Ovary (tissue), 9 donors: ENCODE results near the gene STIL. TPM values are rescaled to one million over a fixed set of nuclear protein-coding genes. Genes with fewer than 3 reads are reported as not detected.
"Not testable (repeated sequence)": the region's sequence is repeated elsewhere in the genome, so short reads cannot be mapped to it uniquely, and the experiment has no call there.

Experiments used
- DNase-seq, 5 donors: peaks; one replicate each; pipeline ENCODE4 v3.0.0-alpha.2; 2019 to 2020
- H3K27ac ChIP-seq, 2 donors: fragments of 200-600 bp; one replicate each; pipeline versions ENCODE4 v1.5.1 to v1.8.0; 2019 to 2022
- H3K27me3 ChIP-seq: fragments of 200-600 bp; one replicate; pipeline ENCODE4 v1.8.0; 2022
- H3K36me3 ChIP-seq: fragments of 200-600 bp; sonication (generic); one replicate; pipeline ENCODE4 v1.5.1; 2019
- H3K4me1 ChIP-seq: one replicate; pipeline ENCODE4 v1.8.1; 2013; ENCODE audit warnings: mild to moderate bottlenecking, moderate library complexity; ENCODE audit not compliant: insufficient read depth
- H3K4me3 ChIP-seq: fragments of 200-600 bp; sonication (generic); one replicate; pipeline ENCODE4 v1.5.1; 2017
- H3K9me3 ChIP-seq, 2 donors: fragments of 200-600 bp in 1 of 2; sonication (generic) in 1 of 2; one replicate each; pipeline versions ENCODE4 v1.5.1 to v1.8.1; 2013 to 2019; ENCODE audit warnings: mild to moderate bottlenecking in 1 of 2, moderate library complexity in 1 of 2
- EP300 ChIP-seq: sonication (generic); formaldehyde crosslinking; IDR thresholded peaks from one replicate; pipeline ENCODE4 v1.6.1; 2017; ENCODE audit warnings: antibody characterized with exemption
- POLR2A ChIP-seq: fragments of 450-650 bp; IDR thresholded peaks from one replicate; pipeline ENCODE4 v1.6.1; 2017; ENCODE audit warnings: antibody characterized with exemption, mild to moderate bottlenecking, moderate library complexity
- WGBS, 3 donors: extraction: QIAGEN DNeasy Blood & Tissue Kit in 1 of 3; methylation state at CpG; one replicate each; pipeline versions ENCODE4 v1.1.5 to v1.1.7; 2013 to 2017; 5-methylcytosine and 5-hydroxymethylcytosine counted together
- intact Hi-C, 4 donors: fragments of 100-400 bp; cut with DNase I; formaldehyde crosslinking; loops; one replicate each; pipeline versions ENCODE4 v1.11.0 to v1.15.1; 2022 to 2023
- polyA plus RNA-seq, 2 donors: library from polyadenylated mRNA; stranded (reverse); fragments of 200-250 nt in 1 of 2; fragments of 350-450 nt in 1 of 2; fragmentation: Illumina TruSeq in 1 of 2; extraction: RNeasy Lipid Tissue Mini Kit (QIAGEN cat#74804) in 1 of 2; gene quantifications; one replicate each; pipeline ENCODE4 v1.2.3, GENCODE V29; 2013 to 2014
- total RNA-seq, 7 donors: library from RNA; depleted of rRNA in 2 of 7; stranded (reverse); fragments of >200 nt in 2 of 7; fragmentation: NEBNext Ultra II Directional in 3 of 7; extraction: Animal tissue kit (Norgen Biotek cat#: 25700) in 3 of 7; gene quantifications; one replicate each; pipeline versions ENCODE4 v1.1.0 to v1.2.4, GENCODE V29; 2016 to 2023
- TF ChIP-seq, protein P1 (sequence below), 3 donors: fragments of 450-650 bp in 2 of 3; fragments of 200-600 bp in 1 of 3; IDR thresholded peaks; one replicate each; pipeline versions ENCODE4 v1.5.1 to v1.8.0; 2016 to 2022; ENCODE audit warnings: antibody characterized with exemption in 3 of 3, mild to moderate bottlenecking in 1 of 3
- donor health status: DM: no; HTN: no; CAD: no; lungs with moderate emphysema.
- donor health status: DM: no; HTN: no; CAD: no.
- donor health status: Bipolar disorder and iron deficiency.
- donor health status: DM: yes; HTN: yes; CAD: no.
- donor health status: DM: no; HTN: no; CAD: no.
- donor health status: DM: yes; HTN: yes; CAD: no.

Gene STIL
- total and polyA plus RNA-seq, 9 donors = 0.60 to 2.3 (median 1.0) TPM

GRCh38 chr1:47209091-47209490 is 104.9 kb downstream of the STIL start:
- Histone ChIP-seq H3K36me3 (no peaks in the 10 kb centered on the region), H3K27me3 (no peaks in the 10 kb centered on the region), H3K27ac (no peak overlapping the region), H3K9me3 (no peaks in the 10 kb centered on the region), H3K4me1 (no peaks in the 10 kb centered on the region), H3K4me3 (no peak overlapping the region)
- TF ChIP-seq, protein P1, sequence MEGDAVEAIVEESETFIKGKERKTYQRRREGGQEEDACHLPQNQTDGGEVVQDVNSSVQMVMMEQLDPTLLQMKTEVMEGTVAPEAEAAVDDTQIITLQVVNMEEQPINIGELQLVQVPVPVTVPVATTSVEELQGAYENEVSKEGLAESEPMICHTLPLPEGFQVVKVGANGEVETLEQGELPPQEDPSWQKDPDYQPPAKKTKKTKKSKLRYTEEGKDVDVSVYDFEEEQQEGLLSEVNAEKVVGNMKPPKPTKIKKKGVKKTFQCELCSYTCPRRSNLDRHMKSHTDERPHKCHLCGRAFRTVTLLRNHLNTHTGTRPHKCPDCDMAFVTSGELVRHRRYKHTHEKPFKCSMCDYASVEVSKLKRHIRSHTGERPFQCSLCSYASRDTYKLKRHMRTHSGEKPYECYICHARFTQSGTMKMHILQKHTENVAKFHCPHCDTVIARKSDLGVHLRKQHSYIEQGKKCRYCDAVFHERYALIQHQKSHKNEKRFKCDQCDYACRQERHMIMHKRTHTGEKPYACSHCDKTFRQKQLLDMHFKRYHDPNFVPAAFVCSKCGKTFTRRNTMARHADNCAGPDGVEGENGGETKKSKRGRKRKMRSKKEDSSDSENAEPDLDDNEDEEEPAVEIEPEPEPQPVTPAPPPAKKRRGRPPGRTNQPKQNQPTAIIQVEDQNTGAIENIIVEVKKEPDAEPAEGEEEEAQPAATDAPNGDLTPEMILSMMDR (IDR thresholded peaks at IDR 0.05) = no peak
- TF ChIP-seq POLR2A (no peak), EP300 (no peak)
- 48 to 60% (median 53%) methylated on average over 8 of the region's 8 CpGs for WGBS, 3 donors
- no peak for DNase-seq
- intact Hi-C loops = no loop called here

DNA sequence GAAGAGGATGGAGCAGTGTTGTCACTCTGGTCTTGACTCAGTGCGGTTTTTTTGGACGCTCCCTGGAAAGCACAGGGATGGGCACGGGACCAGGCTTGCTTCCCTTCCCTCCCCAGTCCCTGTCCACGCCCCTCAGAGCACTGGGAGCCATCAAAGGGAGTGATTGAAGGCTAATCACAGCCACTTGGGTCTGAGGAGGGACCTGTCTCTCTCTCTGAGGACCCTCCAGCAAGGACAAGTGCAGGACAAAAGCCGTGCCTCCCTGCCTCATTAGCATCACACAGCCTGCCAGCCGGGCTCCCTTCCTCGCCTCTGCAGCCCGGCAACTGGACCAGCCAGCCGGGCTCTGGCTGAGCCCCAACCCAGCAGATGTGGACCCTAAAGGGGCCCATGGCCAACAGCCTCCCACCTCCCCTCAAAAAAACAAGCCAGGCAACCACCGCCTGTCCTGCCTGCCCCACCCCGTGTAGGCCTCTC is 105.5 kb downstream of the STIL start:
- H3K36me3 ChIP-seq = no peaks in the 10 kb centered on the region
- no peaks in the 10 kb centered on the region for H3K9me3 ChIP-seq
- WGBS, 3 donors = 24 to 45% (median 31%) methylated on average over 10 to 11 of the region's 11 CpGs
- H3K27ac ChIP-seq = no peak overlapping the region
- TF ChIP-seq, protein P1 (IDR thresholded peaks at IDR 0.05) = no peak
- no peak for TF ChIP-seq POLR2A
- no peak for TF ChIP-seq EP300
- H3K4me3 ChIP-seq = no peak overlapping the region
- no peaks in the 10 kb centered on the region for H3K4me1 ChIP-seq
- H3K27me3 ChIP-seq = no peaks in the 10 kb centered on the region
- intact Hi-C loops = no loop called here
- no peak for DNase-seq

- Histone ChIP-seq H3K9me3 (no peaks in the 10 kb centered on the region), H3K27me3 (no peaks in the 10 kb centered on the region), H3K4me3 (no peak overlapping the region), H3K27ac (no peak overlapping the region), H3K36me3 (no peaks in the 10 kb centered on the region), H3K4me1 (no peaks in the 10 kb centered on the region)
- 50 to 55% (median 52%) methylated on average over 8 of the region's 8 CpGs for WGBS, 3 donors
- DNase-seq = no peak
- TF ChIP-seq POLR2A = no peak
- TF ChIP-seq, protein P1 (IDR thresholded peaks at IDR 0.05) = no peak
- no peak for TF ChIP-seq EP300
- intact Hi-C loops = no loop called here
These were observed 106.1 kb downstream of the STIL start for GRCh38 chr1:47207803-47208373.

DNA sequence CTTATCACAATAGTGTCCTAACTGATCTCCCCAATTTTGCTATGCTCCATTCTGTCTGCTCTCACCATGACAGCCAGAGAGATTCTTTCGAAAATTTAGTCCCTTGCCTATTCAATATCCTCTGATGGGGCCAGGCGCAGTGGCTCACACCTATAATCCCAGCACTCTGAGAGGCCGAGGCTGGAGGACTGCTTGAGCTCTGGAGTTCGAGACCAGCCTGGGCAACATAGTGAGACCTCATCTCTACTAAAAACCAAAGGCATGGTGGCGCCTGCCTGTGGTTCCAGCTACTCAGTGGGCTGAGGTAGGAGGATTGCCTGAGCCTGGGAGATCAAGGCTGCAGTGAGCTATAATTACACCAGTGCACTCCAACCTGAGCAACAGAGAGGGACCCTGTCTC is 108.0 kb downstream of the STIL start:
- Histone ChIP-seq H3K27ac (no peak overlapping the region), H3K36me3 (no peaks in the 10 kb centered on the region), H3K4me1 (no peaks in the 10 kb centered on the region), H3K27me3 (no peaks in the 10 kb centered on the region), H3K9me3 (no peaks in the 10 kb centered on the region), H3K4me3 (no peak overlapping the region)
- WGBS, 3 donors = 81 to 94% (median 87%) methylated on average over 5 of the region's 5 CpGs
- DNase-seq = no peak
- TF ChIP-seq POLR2A (no peak), EP300 (no peak)
- TF ChIP-seq, protein P1 (IDR thresholded peaks at IDR 0.05) = no peak
- intact Hi-C loops = no loop called here

DNA sequence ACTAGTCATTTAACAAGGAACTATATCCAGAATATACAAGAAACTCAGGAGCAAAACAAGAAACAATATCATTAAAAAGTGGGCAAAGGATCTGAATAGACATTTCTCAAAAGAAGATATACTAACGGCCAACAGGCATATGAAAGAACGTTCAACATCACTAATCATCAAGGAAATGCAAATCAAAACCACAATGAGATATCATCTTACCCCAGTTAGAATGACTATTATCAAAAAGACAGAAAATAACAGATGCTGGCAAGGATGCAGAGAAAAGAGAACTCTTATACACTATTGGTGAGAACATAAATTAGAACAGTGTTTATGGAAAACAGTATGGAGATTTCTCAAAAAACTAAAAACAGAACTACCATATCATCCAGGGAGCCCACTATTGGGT is 110.4 kb downstream of the STIL start:
- intact Hi-C loops, DNase-seq, H3K4me1 ChIP-seq, H3K36me3 ChIP-seq, H3K27me3 ChIP-seq, H3K27ac ChIP-seq, H3K9me3 ChIP-seq, H3K4me3 ChIP-seq: not testable (repeated sequence)
- 24 to 53% (median 24%) methylated on average over 2 of the region's 2 CpGs for WGBS, 3 donors
